ENCODE results near the gene DISP2. TPM values are rescaled to one million over a fixed set of nuclear protein-coding genes. Genes with fewer than 3 reads are reported as not detected.

DISP2 gene
- polyA plus RNA-seq, 1 donor = 0.35 TPM

- no peak for DNase-seq
These were observed 63.5 kb downstream of the DISP2 start for GRCh38 chr15:40421246-40422157.

DNA sequence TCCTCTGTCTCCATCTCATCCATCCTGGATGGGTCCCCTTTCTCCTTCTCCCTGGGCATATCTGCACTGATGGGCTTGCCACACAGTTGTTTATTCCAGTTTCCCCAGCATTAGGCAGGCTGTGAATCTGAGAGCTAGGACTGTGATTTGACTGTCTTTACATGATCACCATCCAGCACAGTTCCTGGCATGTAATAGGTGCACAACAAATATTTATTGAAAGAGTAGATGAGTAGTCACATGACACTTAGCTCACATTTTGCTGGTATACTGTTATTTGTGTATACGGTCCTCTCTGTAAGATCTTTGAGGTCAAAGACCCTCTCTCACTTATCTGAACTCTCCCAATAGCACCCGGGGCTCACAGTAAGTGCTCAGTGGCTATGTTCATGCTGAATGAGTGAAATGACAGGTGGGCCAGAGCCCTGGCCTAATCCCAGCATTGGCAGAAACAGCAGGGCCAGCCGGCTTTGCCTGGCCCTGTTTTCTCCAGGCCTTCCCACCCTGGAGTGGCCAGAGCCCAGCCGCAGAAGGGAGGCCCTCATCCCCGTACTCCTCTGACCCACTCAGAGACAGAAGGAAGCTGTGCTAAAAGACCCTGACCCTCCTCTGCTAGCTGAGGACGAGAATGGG, 66.6 kb downstream of the DISP2 start:
- no peak for DNase-seq

- no peak for DNase-seq
These were observed 67.7 kb downstream of the DISP2 start for GRCh38 chr15:40425681-40426080.

DNA sequence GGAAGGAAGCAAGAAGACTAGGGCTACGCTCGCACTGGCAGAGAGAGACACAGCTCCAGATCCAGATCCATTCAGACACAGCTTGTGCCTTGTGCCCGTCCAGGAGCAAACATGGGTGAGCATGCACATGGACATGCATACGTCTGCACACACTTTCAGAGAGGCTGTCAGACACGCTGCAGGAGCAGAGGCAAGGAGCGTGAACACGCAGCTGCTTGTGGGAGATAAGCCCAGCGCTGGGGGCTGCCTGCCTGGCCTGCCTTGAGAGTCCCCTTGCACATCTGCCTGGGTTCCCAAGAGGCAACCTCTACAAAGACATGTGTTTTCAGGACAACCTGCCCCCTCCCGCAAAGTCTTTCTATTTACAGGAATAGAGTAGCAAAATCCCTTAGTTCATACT, 69.2 kb downstream of the DISP2 start:
- DNase-seq = no peak

DNA sequence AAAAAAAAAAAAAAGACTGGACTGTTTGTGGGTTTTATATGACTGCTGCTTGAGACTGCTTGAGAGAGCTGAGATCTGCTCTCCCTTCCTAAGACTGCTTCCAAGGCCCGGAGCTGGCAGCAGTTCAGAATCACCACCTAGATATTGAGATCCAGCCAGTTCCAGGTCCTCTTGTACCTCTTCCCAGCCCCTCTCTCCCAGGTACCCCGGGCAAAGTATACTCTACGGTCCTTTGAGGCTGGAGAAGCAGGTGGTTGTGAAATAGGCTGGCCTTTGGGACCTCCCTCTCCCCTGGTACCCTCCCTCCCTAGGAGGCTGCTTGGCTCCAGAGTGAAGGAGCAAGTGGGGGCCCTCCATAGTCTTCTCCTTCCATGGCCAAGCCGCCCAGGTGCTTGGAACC, 70.2 kb downstream of the DISP2 start:
- DNase-seq = no peak

Other genes starting within 250 kb of the DISP2 start
- gene BMF, start 249.3 kb upstream of the DISP2 start, polyA plus RNA-seq (ENCODE audit: insufficient read length) = 45.3 TPM
- gene BUB1B, start 197.2 kb upstream of the DISP2 start, polyA plus RNA-seq (ENCODE audit: insufficient read length) = 45.9 TPM
- gene PAK6, start 119.2 kb upstream of the DISP2 start, polyA plus RNA-seq (ENCODE audit: insufficient read length) = 6.5 TPM
- 0.17 TPM for gene ANKRD63, start 75.2 kb upstream of the DISP2 start, polyA plus RNA-seq (ENCODE audit: insufficient read length)
- gene PLCB2, start 50.3 kb upstream of the DISP2 start, polyA plus RNA-seq (ENCODE audit: insufficient read length) = 10.8 TPM
- gene INAFM2, start 34.5 kb upstream of the DISP2 start, polyA plus RNA-seq (ENCODE audit: insufficient read length) = 15.6 TPM
- gene CCDC9B, start 17.3 kb upstream of the DISP2 start, polyA plus RNA-seq (ENCODE audit: insufficient read length) = 6.3 TPM
- gene PHGR1, start 7.2 kb upstream of the DISP2 start, polyA plus RNA-seq (ENCODE audit: insufficient read length) = not detected
- 46.4 TPM for gene KNSTRN, start 24.5 kb downstream of the DISP2 start, polyA plus RNA-seq (ENCODE audit: insufficient read length)
- 103 TPM for gene IVD, start 47.6 kb downstream of the DISP2 start, polyA plus RNA-seq (ENCODE audit: insufficient read length)
- 22.8 TPM for gene BAHD1, start 82.7 kb downstream of the DISP2 start, polyA plus RNA-seq (ENCODE audit: insufficient read length)
- gene CHST14, start 112.8 kb downstream of the DISP2 start, polyA plus RNA-seq (ENCODE audit: insufficient read length) = 31.3 TPM
- gene CCDC32, start 206.8 kb downstream of the DISP2 start, polyA plus RNA-seq (ENCODE audit: insufficient read length) = 31.8 TPM
- 9.2 TPM for gene RPUSD2, start 211.1 kb downstream of the DISP2 start, polyA plus RNA-seq (ENCODE audit: insufficient read length)
- gene KNL1, start 236.0 kb downstream of the DISP2 start, polyA plus RNA-seq (ENCODE audit: insufficient read length) = 32.4 TPM

Data from left kidney (tissue), 2 donors.